GM21576 (cell line): ENCODE results near the gene TMTC2.

ENCODE experiments used
- ATAC-seq: cut with Tn5 transposase; IDR thresholded peaks from one replicate; pipeline ENCODE4 v1.9.1; 2021; ENCODE audit warnings: mild to moderate bottlenecking, moderate library complexity; ENCODE audit not compliant: unreplicated experiment

The TMTC2 gene

DNA sequence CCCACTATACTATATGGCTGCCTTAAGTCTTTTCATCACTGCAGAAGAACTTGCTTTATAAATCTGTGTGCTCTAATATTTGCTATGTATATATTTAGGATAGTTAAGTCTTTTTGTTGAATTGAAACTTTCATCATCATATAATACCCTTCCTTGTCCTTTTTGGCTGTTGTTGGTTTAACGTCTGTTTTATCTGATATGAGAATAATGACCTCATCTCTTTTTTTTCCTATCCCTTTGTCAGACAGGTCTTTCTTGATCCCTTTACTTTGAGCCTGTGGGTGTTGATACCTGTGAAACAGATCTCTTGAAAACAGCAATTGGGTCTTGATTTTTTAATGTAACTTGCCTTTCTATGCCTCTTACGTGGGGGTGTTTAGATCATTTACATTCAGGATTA, 316.3 kb downstream of the TMTC2 start:
- no peak for ATAC-seq

DNA sequence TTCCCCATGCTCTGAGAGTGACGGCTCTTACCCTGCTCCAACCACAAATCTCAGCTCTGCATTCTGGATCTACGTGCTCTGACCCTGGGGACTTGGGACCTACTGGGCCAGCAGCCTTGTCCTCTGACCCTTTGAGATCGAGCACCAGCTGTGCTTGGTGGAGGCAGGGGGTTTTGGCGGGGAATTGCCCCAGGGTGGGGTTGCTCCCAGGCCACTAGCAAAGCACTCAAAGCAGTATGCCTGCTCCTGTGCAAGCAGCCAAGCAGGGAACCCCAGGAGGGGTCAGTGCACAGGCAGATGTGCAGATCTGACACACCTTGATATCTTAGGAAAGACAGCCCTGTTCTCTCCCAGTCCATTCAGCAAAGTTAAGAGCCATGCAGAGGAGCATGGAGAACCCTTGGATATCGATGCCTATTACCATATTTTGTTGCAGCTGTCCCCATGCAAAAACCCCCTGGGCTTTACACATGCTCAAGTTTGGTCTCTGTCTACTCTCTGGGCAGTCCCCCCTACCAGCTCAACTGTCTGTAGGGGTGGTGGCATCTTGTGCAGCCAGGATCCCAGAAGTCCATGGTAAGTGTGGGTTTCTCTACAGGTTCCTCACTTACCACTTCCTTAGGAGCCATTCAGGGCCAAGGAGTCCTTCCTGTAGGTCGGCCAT, 319.0 kb downstream of the TMTC2 start:
- ATAC-seq, result no peak

DNA sequence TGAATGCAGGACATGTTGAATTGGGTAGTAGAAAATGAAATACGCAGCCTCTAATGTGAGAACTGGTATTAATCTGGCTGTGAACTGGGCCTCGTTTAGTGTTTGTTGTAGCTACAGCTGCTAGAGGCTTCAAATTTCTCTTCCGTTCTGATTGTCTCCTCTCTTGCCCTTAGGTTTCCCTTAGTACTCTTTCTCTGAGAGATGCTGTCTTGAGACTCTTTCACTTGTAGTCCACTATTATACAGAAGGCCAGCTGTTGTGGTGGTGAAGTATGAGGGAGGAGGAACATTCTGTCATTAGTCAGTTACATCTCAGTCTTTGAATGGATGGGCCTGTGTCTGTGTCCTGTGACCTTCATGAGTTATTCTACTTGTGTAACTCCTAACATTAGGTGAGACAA, 322.0 kb downstream of the TMTC2 start:
- ATAC-seq, result no peak

DNA sequence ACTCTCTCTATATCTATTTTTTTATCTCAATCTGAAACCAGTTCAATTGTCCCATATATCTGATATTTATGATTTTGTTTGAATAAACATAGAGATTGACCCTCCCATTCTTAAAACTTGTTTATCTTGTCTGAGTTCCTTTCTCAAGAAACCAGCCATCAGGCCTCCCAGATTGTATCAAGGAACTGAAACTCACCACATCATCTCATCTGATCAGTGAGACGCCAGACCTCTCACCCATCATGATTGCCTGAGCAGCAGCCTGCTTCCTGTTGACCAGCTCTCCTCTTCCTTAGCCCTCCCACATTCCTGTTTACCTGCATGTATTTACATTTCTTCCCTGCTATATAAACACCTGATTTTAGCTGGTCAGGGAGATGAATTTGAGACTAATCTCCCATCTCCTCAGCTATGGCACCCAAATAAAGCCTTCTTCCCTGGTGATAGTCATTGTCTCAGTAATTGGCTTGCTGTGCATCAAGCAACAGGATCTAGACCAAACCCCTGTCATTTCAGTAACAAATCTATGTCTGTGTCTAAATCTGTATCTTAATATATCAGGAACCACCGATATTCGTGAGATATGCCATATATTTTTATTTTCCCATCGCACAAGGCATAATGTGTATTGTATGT, 323.6 kb downstream of the TMTC2 start:
- ATAC-seq, result peak; percentile 80

DNA sequence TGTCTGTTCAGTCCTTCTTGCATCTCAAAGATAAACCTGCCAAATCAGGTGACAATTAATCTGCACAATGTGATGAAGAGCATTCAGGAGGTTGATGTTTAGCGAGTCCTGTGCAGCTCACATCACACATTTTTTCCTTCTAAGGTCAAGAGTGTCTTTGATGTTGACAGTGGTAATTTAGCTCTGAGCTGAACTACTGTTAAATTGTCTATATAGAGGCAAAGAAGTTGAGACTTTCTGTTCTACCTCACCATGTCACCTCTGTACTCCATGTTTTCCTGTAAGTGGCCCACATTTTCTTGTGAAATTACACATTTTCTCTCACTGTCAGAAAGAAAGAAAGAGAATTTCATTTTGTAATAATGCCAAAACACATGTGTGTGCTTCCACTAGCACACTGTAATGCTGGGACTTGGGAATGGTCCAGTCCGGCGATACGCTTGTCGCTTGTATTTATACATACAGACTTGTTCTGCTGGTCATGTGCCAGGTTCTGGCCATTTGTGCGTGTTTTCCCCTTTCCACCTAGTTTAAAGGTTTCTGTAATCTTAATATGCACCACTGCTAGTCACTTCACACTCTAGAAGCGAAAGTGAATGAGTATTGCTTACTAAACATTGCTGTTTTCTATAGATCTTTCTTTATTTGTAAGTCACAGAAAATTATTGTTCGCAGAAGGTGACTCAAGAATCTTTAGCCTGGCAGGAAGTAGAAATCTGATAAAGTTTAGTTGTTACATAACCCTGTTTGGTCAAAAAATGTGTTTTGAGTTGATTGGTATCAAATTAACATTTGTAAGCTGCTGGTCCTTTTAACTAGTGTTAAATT, 328.9 kb downstream of the TMTC2 start:
- no peak for ATAC-seq

DNA sequence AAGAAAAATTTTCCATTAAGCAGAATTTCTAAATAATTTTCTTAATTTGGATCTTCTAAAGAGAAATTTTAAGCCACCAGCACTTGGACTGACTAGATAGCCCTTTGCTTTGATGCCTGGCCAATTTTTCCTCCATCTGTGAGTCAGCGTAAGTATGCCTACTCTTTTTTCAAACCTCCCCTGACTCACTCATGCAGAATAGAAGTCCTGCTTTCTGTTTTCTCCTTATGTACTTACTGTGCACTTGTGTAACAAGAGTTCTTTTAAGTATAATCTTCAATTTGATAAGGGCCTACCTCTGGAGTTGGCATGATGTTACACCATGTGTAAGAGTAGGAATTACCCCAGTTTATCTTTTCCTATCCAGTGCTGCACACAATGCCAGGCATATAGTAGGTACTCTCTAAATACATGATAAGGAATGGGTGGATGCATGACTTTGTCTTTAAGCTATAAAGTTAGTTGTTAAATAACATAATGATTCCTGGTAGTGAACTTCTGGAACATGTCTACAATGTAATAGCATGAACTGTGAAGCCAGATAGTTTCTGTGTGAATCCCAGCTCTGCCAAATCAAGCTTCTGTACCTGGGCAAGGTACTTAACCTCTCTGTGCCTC, 329.6 kb downstream of the TMTC2 start:
- no peak for ATAC-seq

DNA sequence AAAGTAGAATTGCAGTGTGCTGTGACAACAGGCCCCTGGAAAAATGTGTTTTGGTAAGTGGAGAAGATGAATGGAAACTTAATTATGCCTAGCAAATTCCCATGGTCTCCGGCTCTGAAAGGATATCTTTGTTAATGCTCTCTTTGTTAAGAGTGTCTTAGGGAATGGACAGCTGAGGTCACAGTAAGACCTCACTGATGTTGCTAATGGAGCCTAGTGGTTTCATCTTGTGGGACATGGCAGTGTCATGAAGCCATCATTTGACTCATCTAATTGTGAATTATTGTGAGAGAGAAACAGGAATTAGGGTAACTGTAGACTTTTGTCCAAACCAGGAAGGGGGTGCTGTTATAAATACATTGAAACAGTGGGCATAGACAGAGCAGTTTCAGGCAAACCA, 330.3 kb downstream of the TMTC2 start:
- ATAC-seq, result no peak

DNA sequence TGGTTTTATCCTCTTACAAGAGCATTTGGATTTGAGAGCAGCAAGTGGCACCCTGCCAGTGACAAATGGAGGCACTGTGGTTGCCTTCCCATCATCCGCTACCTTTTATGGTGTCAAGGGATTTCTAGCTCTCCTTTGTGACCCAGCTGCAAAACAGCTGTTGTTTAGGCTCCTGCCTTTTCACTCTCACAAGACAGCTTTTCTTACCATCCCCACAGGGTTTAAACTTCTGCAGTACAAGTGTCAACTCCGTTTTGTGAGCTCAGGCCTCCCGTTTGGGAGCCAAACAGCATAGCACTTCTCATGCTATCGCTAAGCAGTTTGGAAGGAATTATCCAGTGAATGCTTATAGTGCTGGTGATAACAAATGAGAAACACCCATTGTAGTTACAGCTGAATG, 331.4 kb downstream of the TMTC2 start:
- ATAC-seq, result no peak

DNA sequence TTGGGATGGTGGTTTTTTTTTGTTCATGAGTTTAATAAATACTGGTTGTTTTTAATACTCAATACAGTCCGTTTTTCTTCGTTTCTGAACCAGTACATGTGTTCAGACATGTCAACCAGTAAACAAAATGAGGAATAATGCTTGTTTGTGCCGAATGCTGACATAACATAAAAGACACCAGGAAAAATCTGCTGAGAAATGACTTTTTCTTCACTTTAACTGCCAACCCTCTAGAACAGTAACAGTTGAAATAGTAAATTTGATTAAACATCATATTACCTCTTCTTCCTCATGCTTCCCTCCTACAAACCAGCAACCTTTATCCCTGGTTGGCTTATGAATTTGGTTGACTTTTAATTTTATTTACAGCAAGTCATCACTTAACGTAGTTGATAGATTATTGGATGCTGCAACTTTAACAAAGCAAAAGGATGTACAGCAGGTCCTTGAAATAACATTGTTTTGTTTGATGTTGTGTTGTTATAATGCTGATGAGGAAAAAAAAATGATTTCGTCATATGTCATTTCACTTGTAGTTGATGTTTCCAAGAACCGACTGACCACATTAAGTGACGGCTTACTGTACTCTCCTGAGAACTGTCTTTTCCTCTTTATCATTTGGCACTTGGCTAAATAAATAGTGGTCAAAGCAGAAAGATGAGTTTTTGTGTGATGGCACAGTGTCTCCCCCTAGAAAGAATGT, 340.5 kb downstream of the TMTC2 start:
- no peak for ATAC-seq

DNA sequence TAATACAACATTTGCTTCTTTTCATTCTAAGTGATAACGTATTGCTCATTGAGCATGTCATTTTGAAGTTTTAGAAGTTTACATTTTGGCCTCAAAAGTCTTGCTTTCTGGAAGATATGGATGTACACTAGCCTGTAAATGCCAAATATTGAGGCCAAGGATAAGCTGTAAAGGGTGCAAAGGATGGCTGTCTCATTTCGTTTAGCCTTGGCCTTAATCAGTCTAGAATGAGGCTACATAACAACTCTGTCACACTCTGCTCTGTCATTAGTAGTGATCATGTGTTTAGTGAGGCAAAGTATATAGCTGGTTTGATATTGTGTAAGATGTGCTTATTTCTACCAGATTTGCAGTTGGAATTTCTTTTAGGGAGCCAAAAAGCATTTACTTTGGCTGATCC, 344.5 kb downstream of the TMTC2 start:
- no peak for ATAC-seq

DNA sequence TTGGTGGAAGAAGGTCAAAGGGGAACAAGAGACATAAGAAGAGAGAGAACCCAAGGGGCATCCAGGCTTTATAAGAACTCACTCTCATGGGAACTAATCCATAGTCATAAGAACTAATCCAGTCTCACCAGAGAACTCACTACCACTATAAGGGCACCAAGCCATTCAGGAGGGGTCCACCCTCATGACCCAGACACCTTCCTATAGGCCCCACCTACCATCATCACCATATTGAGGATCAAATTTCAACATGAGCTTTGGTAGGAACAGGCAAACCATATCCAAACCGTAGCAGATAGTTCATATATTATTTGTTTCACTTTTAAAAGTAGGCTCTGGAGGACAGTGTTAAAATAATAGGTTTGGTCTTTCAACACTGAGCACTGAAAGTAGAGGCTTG, 350.1 kb downstream of the TMTC2 start:
- no peak for ATAC-seq

DNA sequence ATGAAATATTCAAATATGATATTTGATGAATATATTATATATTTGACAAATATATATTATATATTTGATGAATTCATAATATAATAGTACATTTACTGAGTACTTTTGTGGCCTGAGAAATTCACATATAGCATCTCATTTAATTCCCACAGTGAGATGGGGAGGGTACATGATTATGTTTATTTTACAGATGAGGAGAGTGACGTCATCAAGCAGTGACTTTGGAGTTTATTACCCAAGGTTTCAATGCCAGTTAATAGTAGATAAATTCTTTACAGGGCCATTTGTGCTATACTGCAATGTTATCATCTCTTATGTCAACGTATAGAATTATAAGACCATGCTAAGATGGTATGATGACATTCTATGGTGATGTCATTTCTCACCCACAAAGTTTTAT, 352.7 kb downstream of the TMTC2 start:
- no peak for ATAC-seq

DNA sequence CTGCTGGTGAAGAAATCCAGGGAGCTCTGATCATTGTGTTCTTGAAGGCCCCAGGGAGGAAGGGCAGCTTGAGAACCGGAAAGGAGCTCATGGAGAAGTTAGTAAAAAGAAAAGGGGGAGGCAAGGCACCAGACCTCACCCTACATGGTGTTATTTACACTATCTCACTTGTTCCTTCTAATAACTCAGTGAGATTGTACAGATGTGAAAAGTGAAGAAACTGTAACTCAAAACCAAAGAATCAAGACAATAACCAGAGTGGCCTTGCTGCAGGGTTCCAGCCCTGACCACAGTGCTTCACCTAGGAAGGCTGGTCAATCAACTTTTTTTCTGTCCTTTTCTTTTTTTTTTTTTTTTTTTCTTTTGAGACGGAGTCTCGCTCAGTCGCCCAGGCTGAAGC, 353.6 kb downstream of the TMTC2 start:
- no peak for ATAC-seq

DNA sequence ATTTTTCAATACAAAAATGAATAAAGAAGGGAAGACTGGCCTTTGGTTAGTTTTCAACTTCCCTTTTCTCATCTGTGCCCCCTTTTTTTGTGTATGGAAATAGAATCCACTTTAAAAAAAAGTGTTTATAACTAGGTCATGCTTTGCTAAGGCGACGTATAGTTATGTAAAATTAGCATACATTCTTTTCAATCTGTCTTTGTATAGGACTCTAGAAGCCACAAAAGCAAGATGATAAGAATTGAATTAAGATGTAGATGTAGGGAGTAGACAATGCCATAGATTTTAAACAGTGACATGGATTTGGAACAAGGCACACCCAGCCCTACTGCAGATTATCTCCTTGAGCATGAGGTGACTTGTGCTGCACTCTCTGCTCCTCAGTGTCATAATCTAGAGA, 354.3 kb downstream of the TMTC2 start:
- ATAC-seq, result no peak

DNA sequence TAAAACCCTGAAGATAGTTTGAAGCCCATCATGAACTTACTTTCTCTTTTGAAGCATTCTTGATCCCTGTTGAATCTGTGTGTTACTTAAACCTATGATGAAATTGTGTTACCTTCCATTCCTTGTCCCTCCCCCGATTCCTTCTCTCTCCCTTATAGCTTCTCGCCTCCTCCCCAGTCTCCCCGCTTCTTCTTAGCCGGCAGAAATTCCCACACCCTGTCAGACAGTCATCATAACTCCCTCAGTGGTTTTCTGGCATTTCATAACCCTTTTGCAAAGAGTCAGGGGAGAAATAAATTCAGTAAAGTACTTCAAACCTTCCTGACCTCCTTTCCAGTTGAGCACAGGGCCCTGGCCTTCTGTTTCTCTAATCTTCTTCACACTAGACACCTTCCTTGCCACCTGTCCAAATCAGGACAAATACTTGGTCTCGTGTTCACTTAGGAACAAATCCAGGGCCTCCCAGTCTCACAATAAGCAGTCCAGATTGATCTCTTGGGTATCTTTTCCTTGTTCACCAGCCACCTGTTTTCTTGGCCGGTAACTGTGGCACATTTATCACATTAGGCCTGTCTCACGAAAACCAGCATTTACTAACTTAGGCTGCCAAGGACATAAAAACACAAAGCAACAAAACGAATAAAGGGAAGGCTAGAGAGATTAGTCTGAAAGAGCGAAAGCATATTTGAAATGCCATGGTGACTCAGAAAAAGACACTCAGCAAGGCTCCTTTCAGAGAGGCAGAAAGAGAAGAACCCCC, 355.9 kb downstream of the TMTC2 start:
- ATAC-seq, result no peak

DNA sequence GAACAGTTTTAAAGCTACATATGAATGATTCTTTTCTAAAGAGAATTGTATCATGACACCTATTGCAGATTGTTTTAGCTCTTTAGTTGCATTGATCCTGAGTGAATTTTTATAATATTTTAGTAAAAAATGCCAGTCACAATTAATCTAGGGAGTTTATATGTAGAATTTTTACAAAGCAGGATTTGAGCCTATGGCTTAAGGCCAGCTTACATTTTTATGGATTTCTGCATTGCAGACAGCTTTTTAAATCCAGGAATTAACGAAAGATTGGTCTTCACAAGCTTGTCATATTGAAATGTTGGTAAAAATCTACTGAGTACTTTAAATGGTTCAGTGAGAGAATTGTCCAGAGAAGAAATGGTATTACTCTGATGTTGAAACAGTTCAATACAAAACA, 358.0 kb downstream of the TMTC2 start:
- no peak for ATAC-seq

DNA sequence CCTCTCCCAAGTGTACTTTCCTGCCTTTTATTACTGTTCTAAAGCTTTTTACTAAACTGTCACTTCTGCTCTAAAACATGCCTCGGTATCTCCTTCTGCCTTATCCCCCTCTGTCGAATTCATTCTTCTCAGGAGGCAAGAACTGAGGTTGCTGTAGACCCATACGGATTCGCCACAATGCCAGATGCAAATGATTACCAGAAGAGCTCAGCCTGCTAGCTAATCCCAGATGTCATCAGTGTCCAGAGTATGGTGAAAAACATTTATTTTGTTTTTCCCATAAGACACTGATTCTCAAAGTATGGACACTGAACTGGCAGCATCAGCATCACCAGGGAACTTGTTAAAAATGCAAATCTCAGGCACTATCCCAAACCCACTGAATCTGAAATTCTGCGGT, 359.3 kb downstream of the TMTC2 start:
- no peak for ATAC-seq

DNA sequence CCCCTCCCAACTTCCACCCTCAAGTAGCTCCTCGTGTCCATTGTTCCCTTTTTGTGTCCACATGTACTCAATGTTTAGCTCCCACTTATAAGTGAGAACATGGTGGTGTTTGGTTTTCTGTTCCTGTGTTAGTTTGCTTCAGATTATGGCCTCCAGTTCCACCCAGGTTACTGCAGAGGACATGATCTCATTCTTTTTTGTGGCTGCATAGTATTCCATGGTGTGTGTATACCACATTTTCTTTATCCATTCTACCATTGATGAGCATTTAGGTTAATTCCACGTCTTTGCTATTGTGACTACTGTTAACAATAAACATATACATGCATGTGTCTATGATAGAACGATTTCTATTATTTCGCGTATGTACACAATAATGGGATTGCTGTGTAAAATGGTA, 362.6 kb downstream of the TMTC2 start:
- ATAC-seq, result no peak

DNA sequence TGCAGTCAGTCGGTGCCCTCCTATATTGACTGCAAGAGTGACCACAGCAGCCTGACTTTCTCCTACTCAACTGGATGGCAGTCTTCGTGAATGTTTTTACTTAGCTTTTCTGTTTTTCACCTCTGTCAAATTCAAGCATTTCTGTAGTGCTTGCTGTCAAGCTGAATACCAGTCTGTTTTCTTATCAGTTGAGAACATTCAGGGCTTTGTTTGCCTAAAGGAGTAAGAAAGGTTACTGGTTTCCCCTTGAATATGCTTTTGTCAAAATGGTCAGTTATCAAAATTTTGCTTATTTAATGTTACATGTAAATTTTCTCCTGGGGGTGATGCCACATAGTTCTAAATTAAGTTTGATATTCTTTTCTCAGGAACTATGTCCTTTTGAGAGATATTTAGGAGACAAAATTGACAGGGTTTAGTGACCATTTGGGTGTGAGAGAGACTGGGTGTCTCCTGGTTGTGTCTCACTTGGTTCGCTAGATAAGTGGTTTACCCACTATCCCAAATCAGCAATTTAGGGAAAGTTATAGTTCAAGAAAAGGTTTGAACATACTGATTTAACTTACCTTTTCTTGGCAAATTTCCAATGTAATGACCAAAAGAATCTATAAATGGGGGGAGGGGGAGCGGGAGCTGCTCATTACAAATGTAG, 366.3 kb downstream of the TMTC2 start:
- ATAC-seq, result no peak

DNA sequence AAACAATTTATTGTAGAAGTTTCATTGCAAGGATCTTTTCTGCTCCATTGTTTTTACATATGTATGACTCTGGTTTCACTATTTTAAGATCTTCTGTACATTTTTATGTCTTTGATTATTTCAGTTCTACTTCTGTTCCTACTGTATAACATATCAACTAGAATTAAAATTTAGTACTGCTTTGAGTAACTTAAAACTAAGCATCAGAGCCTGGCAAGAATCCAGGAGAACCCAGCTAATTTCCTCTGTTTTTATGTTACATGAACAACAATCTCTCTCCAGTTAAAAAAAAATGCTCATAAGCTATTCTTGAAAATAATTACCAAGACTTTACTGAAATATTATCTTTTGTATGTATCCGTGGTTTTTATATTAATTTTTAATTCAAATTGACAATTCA, 370.7 kb downstream of the TMTC2 start:
- no peak for ATAC-seq
